Lower leg skin (tissue), 4 donors: Measurements from ENCODE around the gene UGT1A6. TPM values are rescaled to one million over a fixed set of nuclear protein-coding genes. Genes with fewer than 3 reads are reported as not detected.

ENCODE experiments used
- DNase-seq, 2 donors: peaks; one replicate each; pipeline ENCODE4 v3.0.0-alpha.2; 2019; ENCODE audit warnings: low spot score in 2 of 2
- H3K4me3 ChIP-seq: fragments of 200-600 bp; sonication (generic); 2 replicates; pipeline ENCODE4 v1.5.1; 2017; ENCODE audit warnings: mild to moderate bottlenecking, low read depth; ENCODE audit not compliant: poor library complexity, severe bottlenecking
- POLR2A ChIP-seq, 2 donors: fragments of 450-650 bp; IDR thresholded peaks; one replicate each; pipeline ENCODE4 v1.6.1; 2016 to 2017; ENCODE audit warnings: antibody characterized with exemption in 2 of 2, mild to moderate bottlenecking in 1 of 2, moderate library complexity in 1 of 2
- WGBS, 2 donors: methylation state at CpG; one replicate each; pipeline ENCODE4 v1.1.5; 2018; 5-methylcytosine and 5-hydroxymethylcytosine counted together
- intact Hi-C: fragments of 100-400 bp; cut with DNase I; formaldehyde crosslinking; loops from one replicate; pipeline ENCODE4 v1.15.0; 2023; ENCODE audit warnings: low total_unique reads
- total RNA-seq, 4 donors: library from RNA; depleted of rRNA; stranded (reverse); fragments of >200 nt; gene quantifications; one replicate each; pipeline ENCODE4 v1.1.0, GENCODE V29; 2016
- TF ChIP-seq, protein P1 (sequence below), 3 donors: fragments of 450-650 bp; IDR thresholded peaks; one replicate each; pipeline ENCODE4 v1.5.1; 2016; ENCODE audit warnings: antibody characterized with exemption in 3 of 3, mild to moderate bottlenecking in 3 of 3, moderate library complexity in 2 of 3

The UGT1A6 gene
- total RNA-seq, 4 donors from 2014 or later = 11.5 to 35.6 (median 14.4) TPM

DNA sequence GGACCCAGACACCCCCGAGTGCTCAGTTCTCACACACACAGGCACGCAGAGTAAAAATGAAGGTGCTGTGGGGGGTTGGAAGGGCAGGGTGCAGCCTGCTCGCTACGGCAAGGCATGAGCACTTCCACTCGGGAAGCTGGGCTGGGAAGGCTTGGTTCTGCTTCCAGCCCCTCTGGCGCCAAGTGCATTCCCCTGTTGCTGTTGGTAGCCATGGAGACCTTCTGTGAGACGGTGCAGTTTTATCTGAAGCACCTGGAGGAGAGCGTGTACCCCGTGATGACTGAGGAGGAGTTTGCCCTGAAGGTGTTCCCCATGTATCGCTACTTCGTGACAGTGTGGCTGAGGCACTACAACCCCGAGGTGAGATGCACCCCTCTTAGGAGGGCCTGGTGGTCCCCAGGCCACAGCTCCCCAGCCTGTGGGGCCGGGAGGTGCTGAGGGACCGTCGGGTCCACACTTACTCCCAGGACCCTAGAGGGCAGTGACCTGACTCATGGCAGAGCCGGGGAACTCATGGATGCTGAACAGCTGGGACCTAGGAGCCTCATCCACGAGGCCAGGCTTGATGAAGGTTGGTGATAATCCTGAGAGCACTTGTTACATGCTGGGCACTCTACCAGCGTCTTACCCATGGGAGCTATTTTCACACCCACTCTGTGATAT is 100.9 kb downstream of the UGT1A6 start:
- TF ChIP-seq, protein P1, sequence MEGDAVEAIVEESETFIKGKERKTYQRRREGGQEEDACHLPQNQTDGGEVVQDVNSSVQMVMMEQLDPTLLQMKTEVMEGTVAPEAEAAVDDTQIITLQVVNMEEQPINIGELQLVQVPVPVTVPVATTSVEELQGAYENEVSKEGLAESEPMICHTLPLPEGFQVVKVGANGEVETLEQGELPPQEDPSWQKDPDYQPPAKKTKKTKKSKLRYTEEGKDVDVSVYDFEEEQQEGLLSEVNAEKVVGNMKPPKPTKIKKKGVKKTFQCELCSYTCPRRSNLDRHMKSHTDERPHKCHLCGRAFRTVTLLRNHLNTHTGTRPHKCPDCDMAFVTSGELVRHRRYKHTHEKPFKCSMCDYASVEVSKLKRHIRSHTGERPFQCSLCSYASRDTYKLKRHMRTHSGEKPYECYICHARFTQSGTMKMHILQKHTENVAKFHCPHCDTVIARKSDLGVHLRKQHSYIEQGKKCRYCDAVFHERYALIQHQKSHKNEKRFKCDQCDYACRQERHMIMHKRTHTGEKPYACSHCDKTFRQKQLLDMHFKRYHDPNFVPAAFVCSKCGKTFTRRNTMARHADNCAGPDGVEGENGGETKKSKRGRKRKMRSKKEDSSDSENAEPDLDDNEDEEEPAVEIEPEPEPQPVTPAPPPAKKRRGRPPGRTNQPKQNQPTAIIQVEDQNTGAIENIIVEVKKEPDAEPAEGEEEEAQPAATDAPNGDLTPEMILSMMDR (IDR thresholded peaks at IDR 0.05) = no peak
- TF ChIP-seq POLR2A (IDR thresholded peaks at IDR 0.05) = no peak
- H3K4me3 ChIP-seq = no peak overlapping the region
- intact Hi-C loops = no loop called here
- WGBS, 2 donors = 55 to 65% methylated on average over 15 to 18 of the region's 18 CpGs
- no peak for DNase-seq

DNA sequence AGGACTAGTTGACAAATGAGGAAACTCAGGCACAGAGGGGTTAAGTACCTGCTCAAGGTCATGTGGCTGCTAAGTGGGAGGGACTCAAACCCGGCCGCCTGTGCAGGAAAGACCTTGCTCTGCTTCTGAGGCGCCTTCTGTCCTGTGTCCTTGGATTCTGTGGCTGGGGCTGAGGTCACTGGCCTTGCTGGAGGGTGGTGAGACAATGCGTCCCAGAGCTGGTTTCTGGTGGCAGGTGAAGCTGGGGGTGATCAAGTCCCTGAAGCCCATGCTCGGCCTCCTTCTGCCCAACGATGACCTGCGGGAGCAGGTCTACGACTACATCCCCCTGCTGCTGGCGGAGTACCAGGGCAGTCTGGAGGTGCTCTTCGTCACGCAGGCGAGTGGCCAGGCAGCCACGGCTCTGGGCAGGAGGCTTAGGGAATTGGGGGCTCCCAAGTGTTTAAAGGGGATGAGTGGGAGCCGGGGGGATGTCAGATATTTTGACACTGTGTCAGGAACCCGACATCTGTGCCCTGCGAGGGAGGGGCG is 101.5 kb downstream of the UGT1A6 start:
- DNase-seq = peak in 1 of 2 donors; percentile 74
- no peak overlapping the region for H3K4me3 ChIP-seq
- WGBS, 2 donors = 80 to 85% methylated on average over 17 of the region's 17 CpGs
- intact Hi-C loops = no loop called here
- TF ChIP-seq POLR2A (IDR thresholded peaks at IDR 0.05) = no peak
- TF ChIP-seq, protein P1 (IDR thresholded peaks at IDR 0.05) = no peak

DNA sequence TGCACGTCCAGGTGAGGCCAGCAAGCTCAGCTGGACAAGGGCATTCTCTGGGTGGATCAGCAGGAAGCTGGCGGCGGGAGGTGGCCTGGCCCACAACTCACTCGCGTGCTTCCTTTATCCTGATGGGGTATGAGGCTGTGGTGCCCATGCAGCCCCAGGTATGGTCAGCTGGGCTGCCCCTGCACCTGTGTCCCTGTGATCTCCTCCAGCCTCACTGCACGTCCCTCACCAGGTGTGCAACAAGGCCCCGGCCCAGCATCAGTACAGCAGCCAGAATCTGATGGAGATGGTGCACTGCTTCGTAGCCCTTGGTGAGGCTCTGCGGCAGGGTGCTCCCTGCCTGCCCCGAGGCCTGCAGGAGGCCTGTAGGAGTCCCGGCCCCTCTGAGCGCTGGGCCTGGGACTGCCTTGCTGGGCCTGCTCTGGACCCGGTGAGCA is 103.1 kb downstream of the UGT1A6 start:
- no peak overlapping the region for H3K4me3 ChIP-seq
- no peak for TF ChIP-seq POLR2A (IDR thresholded peaks at IDR 0.05)
- TF ChIP-seq, protein P1 (IDR thresholded peaks at IDR 0.05) = no peak
- DNase-seq = peak in 1 of 2 donors; percentile 72
- intact Hi-C loops = no loop called here
- WGBS, 2 donors = 93 to 94% methylated on average over 8 of the region's 13 CpGs

DNA sequence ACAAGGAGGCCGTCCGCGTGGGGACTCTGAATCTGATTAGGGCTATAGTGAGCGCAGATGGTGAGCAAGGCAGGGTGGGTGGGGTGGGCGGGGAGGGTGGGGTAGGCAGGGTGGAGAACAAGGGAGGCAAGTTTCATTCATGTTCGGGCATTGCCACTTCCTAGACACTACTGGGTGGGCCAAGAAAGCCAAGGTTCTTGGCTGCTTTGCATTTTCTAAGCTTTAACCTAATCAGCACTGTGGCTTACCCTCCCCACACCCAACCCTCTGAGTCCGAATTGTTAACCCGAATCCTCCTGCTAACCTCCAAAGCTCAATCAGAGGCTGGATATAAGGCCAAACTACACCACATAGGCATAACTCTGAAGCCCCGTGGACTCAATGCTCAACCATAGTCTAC is 103.6 kb downstream of the UGT1A6 start:
- H3K4me3 ChIP-seq = no peak overlapping the region
- DNase-seq = no peak
- 43 to 58% methylated on average over 9 of the region's 9 CpGs for WGBS, 2 donors
- intact Hi-C loops = no loop called here
- no peak for TF ChIP-seq POLR2A (IDR thresholded peaks at IDR 0.05)
- TF ChIP-seq, protein P1 (IDR thresholded peaks at IDR 0.05) = no peak

DNA sequence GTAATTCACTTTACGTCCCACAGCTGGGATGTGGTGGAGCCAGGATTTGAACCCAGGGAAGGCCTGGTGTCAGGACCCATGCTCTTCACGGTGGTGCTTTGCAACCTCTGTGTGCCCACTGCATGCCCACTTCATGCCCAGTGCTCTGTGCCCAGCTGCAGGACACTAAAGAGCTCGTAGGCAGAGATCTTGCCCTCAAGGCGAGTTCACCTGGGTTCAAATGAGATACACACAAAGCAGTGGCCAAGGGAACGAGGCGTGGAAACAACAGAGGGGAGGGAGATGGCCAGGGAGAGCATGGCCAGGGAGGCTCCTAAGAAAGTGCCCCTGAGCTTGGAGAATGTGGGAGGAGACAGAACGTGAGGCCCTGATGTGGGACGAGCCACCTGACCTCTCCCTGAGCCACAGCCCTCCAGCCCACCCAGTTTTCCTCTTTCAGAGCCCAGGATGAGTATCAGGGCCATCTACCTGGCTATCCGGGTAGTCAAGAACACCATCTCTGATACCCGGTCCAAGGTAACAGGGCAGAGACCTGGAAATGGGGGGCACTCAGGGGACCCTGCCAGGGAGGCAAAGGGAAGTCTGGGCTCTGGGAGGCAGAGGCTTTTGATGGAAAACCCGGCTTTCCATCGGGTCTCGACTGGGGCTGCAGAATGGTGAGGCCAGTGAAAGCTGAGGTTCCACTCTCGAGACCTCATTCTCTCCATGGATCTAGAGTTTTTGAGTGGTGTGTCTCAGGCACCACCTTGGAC is 105.8 kb downstream of the UGT1A6 start:
- WGBS, 2 donors = 82% methylated on average over 14 of the region's 14 CpGs
- intact Hi-C loops = no loop called here
- TF ChIP-seq, protein P1 (IDR thresholded peaks at IDR 0.05) = no peak
- no peak for TF ChIP-seq POLR2A (IDR thresholded peaks at IDR 0.05)
- peak in 1 of 2 donors; percentile 79 for DNase-seq
- no peak overlapping the region for H3K4me3 ChIP-seq
